ENCODE measurements around the gene LAMB3.

GRCh38 chr1:209652121-209652735 is at the start of gene LAMB3:
- TF ChIP-seq EZH2 (IDR thresholded peaks at IDR 0.05) (no peak), POLR2A (IDR thresholded peaks at IDR 0.05; ENCODE audit: borderline replicate concordance, extremely low read depth, insufficient read depth, insufficient read length) (no peak), RAD21 (IDR thresholded peaks at IDR 0.05; ENCODE audit: low read depth) (no peak), POLR2AphosphoS5 (IDR thresholded peaks at IDR 0.05; ENCODE audit: low read depth, low read length) (peak; percentile 55)
- TF ChIP-seq, protein P1, sequence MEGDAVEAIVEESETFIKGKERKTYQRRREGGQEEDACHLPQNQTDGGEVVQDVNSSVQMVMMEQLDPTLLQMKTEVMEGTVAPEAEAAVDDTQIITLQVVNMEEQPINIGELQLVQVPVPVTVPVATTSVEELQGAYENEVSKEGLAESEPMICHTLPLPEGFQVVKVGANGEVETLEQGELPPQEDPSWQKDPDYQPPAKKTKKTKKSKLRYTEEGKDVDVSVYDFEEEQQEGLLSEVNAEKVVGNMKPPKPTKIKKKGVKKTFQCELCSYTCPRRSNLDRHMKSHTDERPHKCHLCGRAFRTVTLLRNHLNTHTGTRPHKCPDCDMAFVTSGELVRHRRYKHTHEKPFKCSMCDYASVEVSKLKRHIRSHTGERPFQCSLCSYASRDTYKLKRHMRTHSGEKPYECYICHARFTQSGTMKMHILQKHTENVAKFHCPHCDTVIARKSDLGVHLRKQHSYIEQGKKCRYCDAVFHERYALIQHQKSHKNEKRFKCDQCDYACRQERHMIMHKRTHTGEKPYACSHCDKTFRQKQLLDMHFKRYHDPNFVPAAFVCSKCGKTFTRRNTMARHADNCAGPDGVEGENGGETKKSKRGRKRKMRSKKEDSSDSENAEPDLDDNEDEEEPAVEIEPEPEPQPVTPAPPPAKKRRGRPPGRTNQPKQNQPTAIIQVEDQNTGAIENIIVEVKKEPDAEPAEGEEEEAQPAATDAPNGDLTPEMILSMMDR (IDR thresholded peaks at IDR 0.05 in 2 of 3, conservative IDR thresholded peaks at IDR 0.05 in 1 of 3; ENCODE audit: borderline replicate concordance in 1 of 3, insufficient read depth in 1 of 3, low read depth in 2 of 3, low read length in 2 of 3): no peak
